GM12865 (cell line): Measurements from ENCODE around the gene DTD1.

ENCODE experiments used
- DNase-seq: peaks from one replicate; pipeline ENCODE4 v3.0.0; 2010; ENCODE audit warnings: low read depth
- H3K4me3 ChIP-seq: 2 replicates; pipeline ENCODE4 v1.5.1; 2011; ENCODE audit warnings: mild to moderate bottlenecking, low read depth, low read length, control low read depth
- TF ChIP-seq, protein P1 (sequence below): IDR thresholded peaks from 2 replicates; pipeline ENCODE4 v1.5.1; 2011; ENCODE audit warnings: low read length, control low read depth, low read depth, inconsistent platforms; ENCODE audit not compliant: insufficient read depth; ENCODE audit errors: missing control alignments

Gene DTD1

DNA sequence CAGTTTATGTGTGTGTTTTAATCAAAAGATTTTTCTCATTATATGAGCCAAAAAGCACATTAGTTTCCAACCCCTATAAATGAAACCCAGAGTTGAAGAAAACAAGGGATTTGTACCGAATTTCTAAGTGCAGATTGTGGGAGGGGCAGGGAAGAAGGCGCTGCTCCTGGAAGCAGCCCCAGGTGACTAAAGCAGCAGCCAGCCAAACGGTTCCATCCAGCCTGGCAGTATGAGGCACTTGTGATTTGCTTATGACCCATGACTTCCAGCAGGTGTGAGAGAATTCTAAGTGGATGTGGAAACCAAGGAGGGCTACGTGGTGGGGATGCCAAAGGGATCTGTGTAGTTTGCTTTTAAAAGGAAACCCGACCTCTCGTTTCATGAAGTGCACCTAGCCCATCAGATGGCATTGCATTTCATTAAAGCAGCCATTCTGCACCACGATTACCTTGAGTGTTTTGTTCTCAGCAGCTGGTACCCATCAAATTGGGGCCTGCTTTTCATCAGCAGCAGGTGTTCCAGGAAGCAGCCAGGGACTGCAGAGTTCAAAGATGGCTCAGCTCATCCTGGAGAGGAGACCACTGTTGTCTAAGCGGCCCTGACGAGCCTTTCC is 79.1 kb downstream of the DTD1 start:
- DNase-seq, result no peak
- H3K4me3 ChIP-seq, result no peak overlapping the region
- TF ChIP-seq, protein P1, sequence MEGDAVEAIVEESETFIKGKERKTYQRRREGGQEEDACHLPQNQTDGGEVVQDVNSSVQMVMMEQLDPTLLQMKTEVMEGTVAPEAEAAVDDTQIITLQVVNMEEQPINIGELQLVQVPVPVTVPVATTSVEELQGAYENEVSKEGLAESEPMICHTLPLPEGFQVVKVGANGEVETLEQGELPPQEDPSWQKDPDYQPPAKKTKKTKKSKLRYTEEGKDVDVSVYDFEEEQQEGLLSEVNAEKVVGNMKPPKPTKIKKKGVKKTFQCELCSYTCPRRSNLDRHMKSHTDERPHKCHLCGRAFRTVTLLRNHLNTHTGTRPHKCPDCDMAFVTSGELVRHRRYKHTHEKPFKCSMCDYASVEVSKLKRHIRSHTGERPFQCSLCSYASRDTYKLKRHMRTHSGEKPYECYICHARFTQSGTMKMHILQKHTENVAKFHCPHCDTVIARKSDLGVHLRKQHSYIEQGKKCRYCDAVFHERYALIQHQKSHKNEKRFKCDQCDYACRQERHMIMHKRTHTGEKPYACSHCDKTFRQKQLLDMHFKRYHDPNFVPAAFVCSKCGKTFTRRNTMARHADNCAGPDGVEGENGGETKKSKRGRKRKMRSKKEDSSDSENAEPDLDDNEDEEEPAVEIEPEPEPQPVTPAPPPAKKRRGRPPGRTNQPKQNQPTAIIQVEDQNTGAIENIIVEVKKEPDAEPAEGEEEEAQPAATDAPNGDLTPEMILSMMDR, result no peak

DNA sequence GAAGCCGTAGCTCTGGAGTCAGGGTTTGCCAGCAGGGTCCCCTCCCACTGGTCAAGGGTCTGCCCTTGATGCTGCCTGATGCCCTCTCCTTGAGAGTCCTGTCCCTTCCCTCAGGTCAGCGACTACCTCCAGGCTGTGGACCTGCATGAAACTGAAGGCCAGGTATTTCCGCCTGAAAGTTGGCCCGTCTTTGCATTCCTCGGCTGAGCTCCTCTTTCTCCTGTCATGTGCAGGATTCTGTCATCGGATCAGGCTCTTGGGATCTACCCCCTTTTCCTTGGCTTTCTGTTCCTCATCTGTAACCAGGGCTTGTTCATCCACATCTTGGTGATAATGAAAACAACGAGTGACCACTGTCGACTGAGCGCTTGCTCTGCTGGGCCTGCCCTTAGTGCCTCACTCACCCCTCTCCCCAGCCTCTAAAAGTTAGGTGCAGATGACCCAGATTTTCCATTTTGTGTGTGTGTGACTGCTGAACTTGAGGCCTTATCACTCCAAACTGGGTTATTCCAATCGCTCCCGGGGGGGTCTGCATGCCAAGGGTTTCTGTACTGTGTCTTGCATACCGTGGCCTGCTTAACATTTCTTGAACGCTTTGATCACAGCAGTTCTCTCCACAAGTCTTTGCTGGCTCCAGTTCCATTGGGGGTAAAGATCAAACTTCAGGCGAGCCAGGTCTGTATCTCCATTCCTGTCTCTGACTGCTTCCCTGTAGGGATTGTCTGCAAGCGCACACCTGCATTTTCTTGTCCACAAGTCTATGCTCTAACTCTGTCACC is 81.6 kb downstream of the DTD1 start:
- no peak for DNase-seq
- H3K4me3 ChIP-seq, result no peak overlapping the region
- TF ChIP-seq, protein P1, result no peak

DNA sequence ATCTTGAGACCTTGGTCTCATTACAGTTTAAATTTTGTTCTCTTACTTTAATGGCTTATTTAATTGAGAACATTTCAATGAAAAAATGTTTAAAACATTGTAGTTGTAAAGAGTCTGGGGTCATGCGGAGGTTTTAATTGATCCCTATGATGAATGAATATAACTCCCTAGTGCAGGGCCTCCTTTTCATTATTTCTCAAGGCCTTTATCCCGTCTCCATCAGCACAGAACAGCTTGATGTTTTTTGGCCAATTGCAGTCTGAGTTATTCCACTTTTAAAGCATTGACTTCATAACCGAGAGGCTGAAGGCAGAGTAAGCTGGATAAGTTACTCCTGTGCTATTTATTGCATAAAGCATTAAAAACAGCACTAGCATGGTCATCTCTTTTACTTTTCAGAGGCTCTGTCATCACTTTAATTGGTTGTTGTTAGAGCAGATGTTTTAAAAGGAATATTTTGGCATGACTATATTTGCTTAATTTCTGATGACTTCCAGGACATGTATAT is 83.4 kb downstream of the DTD1 start:
- H3K4me3 ChIP-seq, result no peak overlapping the region
- TF ChIP-seq, protein P1, result no peak
- DNase-seq, result no peak

DNA sequence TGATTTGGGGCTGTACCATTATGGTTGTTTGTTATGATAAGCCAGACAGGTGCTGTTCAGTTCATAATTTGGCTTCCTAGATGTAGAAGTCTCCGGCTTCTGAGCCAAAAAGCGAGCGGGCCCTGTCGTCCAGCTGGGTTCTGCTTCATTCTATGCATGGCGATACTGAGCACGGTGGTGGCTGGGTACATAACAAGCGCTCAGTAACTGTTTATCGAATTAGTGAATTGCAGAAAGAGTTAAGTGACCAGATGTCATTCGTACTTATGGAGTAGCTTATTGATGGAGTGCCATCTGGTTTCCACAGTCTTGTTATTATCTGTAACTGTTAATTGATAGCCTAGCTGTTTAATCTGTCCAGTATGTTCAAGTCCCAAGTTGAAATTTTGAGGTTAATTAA is 85.0 kb downstream of the DTD1 start:
- no peak for DNase-seq
- no peak overlapping the region for H3K4me3 ChIP-seq
- TF ChIP-seq, protein P1, result no peak

DNA sequence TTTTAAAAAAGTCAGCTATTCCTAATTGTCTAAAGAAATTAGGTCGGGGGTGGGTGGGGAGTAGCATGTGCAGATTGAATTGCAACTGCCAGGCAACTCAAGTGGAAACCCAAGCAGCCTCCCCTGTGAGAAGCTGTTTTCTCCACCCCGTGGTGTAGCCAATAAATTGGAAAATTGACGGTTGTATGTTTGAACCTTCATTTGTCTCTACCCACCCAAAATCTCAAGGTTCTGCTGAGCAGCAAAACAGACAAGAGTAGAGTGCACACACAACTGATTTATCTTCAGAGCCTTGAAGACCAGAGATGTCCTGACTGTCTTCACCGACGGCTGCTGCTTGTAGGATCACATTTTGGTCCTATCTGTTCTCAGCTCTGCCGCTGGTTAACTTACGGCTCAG is 88.5 kb downstream of the DTD1 start:
- no peak overlapping the region for H3K4me3 ChIP-seq
- TF ChIP-seq, protein P1, result no peak
- DNase-seq, result no peak

DNA sequence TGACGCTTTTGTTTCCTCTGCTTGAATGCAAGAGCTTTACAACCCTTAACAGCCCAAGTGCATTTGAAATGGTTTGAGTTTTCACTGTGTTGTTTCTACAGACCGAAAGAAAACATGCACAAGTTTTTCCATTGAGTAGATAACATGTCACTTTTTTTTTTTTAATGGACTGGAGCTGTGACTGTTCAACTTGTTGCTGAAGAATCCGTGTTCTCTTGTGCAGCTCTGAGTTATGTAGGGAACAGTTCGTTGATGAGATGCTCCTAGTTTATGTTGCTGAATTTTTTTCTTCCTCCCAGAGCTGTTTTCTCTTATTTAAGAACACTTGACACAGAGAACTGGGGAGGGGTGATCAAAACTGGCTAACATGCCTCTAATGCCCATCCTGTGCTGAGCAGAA is 89.3 kb downstream of the DTD1 start:
- TF ChIP-seq, protein P1, result no peak
- no peak for DNase-seq
- H3K4me3 ChIP-seq, result no peak overlapping the region
